Measurements from ENCODE around the gene PWWP2B. TPM values are rescaled to one million over a fixed set of nuclear protein-coding genes. Genes with fewer than 3 reads are reported as not detected.
"Not testable (repeated sequence)": the region's sequence is repeated elsewhere in the genome, so short reads cannot be mapped to it uniquely, and the experiment has no call there.

PWWP2B gene
- total RNA-seq, 2 experiments from 2014 or later = 16.6 to 17.1 TPM

GRCh38 chr10:132379026-132379425 lies 18.0 kb upstream of the PWWP2B start:
- ATAC-seq (ENCODE audit: low read depth); H3K27ac Mint-ChIP-seq; POLR2A ChIA-PET; DNase-seq; H3K27me3 Mint-ChIP-seq; H3K4me3 Mint-ChIP-seq; H3K36me3 Mint-ChIP-seq; H3K9me3 Mint-ChIP-seq: not testable (repeated sequence)
- H3K4me1 Mint-ChIP-seq = peaks cover 15% of the 10 kb centered on the region

GRCh38 chr10:132380986-132381385 lies 16.0 kb upstream of the PWWP2B start:
- ATAC-seq (ENCODE audit: low read depth); H3K27me3 Mint-ChIP-seq; POLR2A ChIA-PET; H3K36me3 Mint-ChIP-seq; H3K27ac Mint-ChIP-seq; DNase-seq; H3K4me3 Mint-ChIP-seq; H3K9me3 Mint-ChIP-seq: not testable (repeated sequence)
- H3K4me1 Mint-ChIP-seq = peaks cover 15% of the 10 kb centered on the region

GRCh38 chr10:132381741-132382140 lies 15.3 kb upstream of the PWWP2B start:
- Mint-ChIP-seq H3K9me3 (no peaks in the 10 kb centered on the region), H3K27ac (no peak overlapping the region), H3K36me3 (peaks cover 1% of the 10 kb centered on the region), H3K4me1 (peaks cover 15% of the 10 kb centered on the region), H3K4me3 (no peak overlapping the region), H3K27me3 (no peaks in the 10 kb centered on the region)
- ATAC-seq (ENCODE audit: low read depth) = no peak
- POLR2A ChIA-PET = interaction anchor here (0.6 to 0.7 kb wide), 2 partner anchors 66 to 134 kb away, joined by 3 read pairs; no protein-coding TSS in a partner anchor
- DNase-seq = no peak

- POLR2A ChIA-PET = interaction anchor here (0.7 kb wide), 1 partner anchor 135 kb away, joined by 3 read pairs; no protein-coding TSS in a partner anchor
Measured at GRCh38 chr10:132382231-132382922, 14.6 kb upstream of the PWWP2B start.

GRCh38 chr10:132383101-132383500 lies 13.9 kb upstream of the PWWP2B start:
- DNase-seq = peak; percentile 19
- no peak for ATAC-seq (ENCODE audit: low read depth)
- POLR2A ChIA-PET = no interaction called here
- peaks cover 18% of the 10 kb centered on the region for H3K4me1 Mint-ChIP-seq
- no peaks in the 10 kb centered on the region for H3K9me3 Mint-ChIP-seq
- no peak overlapping the region for H3K4me3 Mint-ChIP-seq
- H3K27ac Mint-ChIP-seq = no peak overlapping the region
- H3K27me3 Mint-ChIP-seq = no peaks in the 10 kb centered on the region
- peaks cover 1% of the 10 kb centered on the region for H3K36me3 Mint-ChIP-seq

More at GRCh38 chr10:132382231-132382922, 14.6 kb upstream of the PWWP2B start:
- H3K4me3 Mint-ChIP-seq = no peak overlapping the region
- H3K27me3 Mint-ChIP-seq = no peaks in the 10 kb centered on the region
- H3K4me1 Mint-ChIP-seq = peaks cover 15% of the 10 kb centered on the region
- ATAC-seq (ENCODE audit: low read depth) (peak; percentile 53), DNase-seq (peak; percentile 16)
- H3K27ac Mint-ChIP-seq = no peak overlapping the region
- peaks cover 1% of the 10 kb centered on the region for H3K36me3 Mint-ChIP-seq
- no peaks in the 10 kb centered on the region for H3K9me3 Mint-ChIP-seq

- ATAC-seq (ENCODE audit: low read depth) (no peak), DNase-seq (peak; percentile 29)
- POLR2A ChIA-PET = interaction anchor here (1.6 kb wide), 1 partner anchor 63 kb away, joined by 5 read pairs; no protein-coding TSS in a partner anchor
- no peaks in the 10 kb centered on the region for H3K9me3 Mint-ChIP-seq
- peaks cover 18% of the 10 kb centered on the region for H3K4me1 Mint-ChIP-seq
- no peak overlapping the region for H3K4me3 Mint-ChIP-seq
- no peaks in the 10 kb centered on the region for H3K27me3 Mint-ChIP-seq
- peaks cover 1% of the 10 kb centered on the region for H3K36me3 Mint-ChIP-seq
- no peak overlapping the region for H3K27ac Mint-ChIP-seq
Measured at GRCh38 chr10:132383751-132384196, 13.2 kb upstream of the PWWP2B start.

- Mint-ChIP-seq H3K4me3 (no peak overlapping the region), H3K27me3 (no peaks in the 10 kb centered on the region), H3K4me1 (peaks cover 18% of the 10 kb centered on the region), H3K9me3 (no peaks in the 10 kb centered on the region), H3K36me3 (peaks cover 1% of the 10 kb centered on the region), H3K27ac (no peak overlapping the region)
- ATAC-seq (ENCODE audit: low read depth) (no peak), DNase-seq (peak; percentile 24)
- POLR2A ChIA-PET = interaction anchor here (1.6 kb wide), 1 partner anchor 62 kb away, joined by 5 read pairs; no protein-coding TSS in a partner anchor
Measured at GRCh38 chr10:132384618-132385388, 12.2 kb upstream of the PWWP2B start.

- no peaks in the 10 kb centered on the region for H3K27me3 Mint-ChIP-seq
- H3K4me3 Mint-ChIP-seq = no peak overlapping the region
- H3K9me3 Mint-ChIP-seq = no peaks in the 10 kb centered on the region
- ATAC-seq (ENCODE audit: low read depth) = no peak
- H3K27ac Mint-ChIP-seq = no peak overlapping the region
- peaks cover 1% of the 10 kb centered on the region for H3K36me3 Mint-ChIP-seq
- DNase-seq = no peak
- H3K4me1 Mint-ChIP-seq = peaks cover 18% of the 10 kb centered on the region
- POLR2A ChIA-PET = interaction anchor here (1.6 kb wide), 1 partner anchor 62 kb away, joined by 5 read pairs; no protein-coding TSS in a partner anchor
Measured at GRCh38 chr10:132385389-132385667, 11.7 kb upstream of the PWWP2B start.

GRCh38 chr10:132385721-132386418 lies 11.1 kb upstream of the PWWP2B start:
- Mint-ChIP-seq H3K9me3 (no peaks in the 10 kb centered on the region), H3K27me3 (no peaks in the 10 kb centered on the region), H3K36me3 (peaks cover 1% of the 10 kb centered on the region), H3K27ac (peak overlapping the region; percentile 10), H3K4me3 (no peak overlapping the region), H3K4me1 (peaks cover 18% of the 10 kb centered on the region)
- POLR2A ChIA-PET = interaction anchor here (0.9 kb wide), 1 partner anchor 61 kb away, joined by 3 read pairs; no protein-coding TSS in a partner anchor
- DNase-seq (peak; percentile 25), ATAC-seq (ENCODE audit: low read depth) (no peak)

GRCh38 chr10:132386419-132386831 lies 10.6 kb upstream of the PWWP2B start:
- no peaks in the 10 kb centered on the region for H3K27me3 Mint-ChIP-seq
- no peak overlapping the region for H3K4me3 Mint-ChIP-seq
- H3K4me1 Mint-ChIP-seq = peaks cover 17% of the 10 kb centered on the region
- no peak for ATAC-seq (ENCODE audit: low read depth)
- no peaks in the 10 kb centered on the region for H3K9me3 Mint-ChIP-seq
- no peak overlapping the region for H3K27ac Mint-ChIP-seq
- DNase-seq = peak; percentile 33
- peaks cover 1% of the 10 kb centered on the region for H3K36me3 Mint-ChIP-seq
- POLR2A ChIA-PET = interaction anchor here (0.9 kb wide), 1 partner anchor 61 kb away, joined by 3 read pairs; no protein-coding TSS in a partner anchor

- H3K27me3 Mint-ChIP-seq; H3K36me3 Mint-ChIP-seq; H3K4me3 Mint-ChIP-seq; H3K9me3 Mint-ChIP-seq; ATAC-seq (ENCODE audit: low read depth); POLR2A ChIA-PET: not testable (repeated sequence)
- Mint-ChIP-seq H3K27ac (peak overlapping the region; percentile 31), H3K4me1 (peaks cover 13% of the 10 kb centered on the region)
- peak; percentile 28 for DNase-seq
Measured at GRCh38 chr10:132386896-132387295, 10.1 kb upstream of the PWWP2B start.

- Mint-ChIP-seq H3K4me1 (peaks cover 7% of the 10 kb centered on the region), H3K9me3 (peaks cover 7% of the 10 kb centered on the region), H3K27me3 (no peaks in the 10 kb centered on the region), H3K36me3 (peaks cover 7% of the 10 kb centered on the region), H3K27ac (peak overlapping the region; percentile 31), H3K4me3 (peak overlapping the region; percentile 25)
- ATAC-seq (ENCODE audit: low read depth) = peak; percentile 75
- POLR2A ChIA-PET = no interaction called here
- peak; percentile 90 for DNase-seq
Measured at GRCh38 chr10:132387764-132388210, 9.2 kb upstream of the PWWP2B start.

GRCh38 chr10:132388891-132389432 lies 8.0 kb upstream of the PWWP2B start:
- H3K9me3 Mint-ChIP-seq = peaks cover 7% of the 10 kb centered on the region
- H3K27ac Mint-ChIP-seq = no peak overlapping the region
- H3K36me3 Mint-ChIP-seq = peaks cover 7% of the 10 kb centered on the region
- H3K27me3 Mint-ChIP-seq = peaks cover 2% of the 10 kb centered on the region
- ATAC-seq (ENCODE audit: low read depth) = no peak
- no peak overlapping the region for H3K4me3 Mint-ChIP-seq
- POLR2A ChIA-PET = interaction anchor here (4.7 kb wide), 1 partner anchor 58 kb away, joined by 19 read pairs; no protein-coding TSS in a partner anchor
- H3K4me1 Mint-ChIP-seq = peaks cover 5% of the 10 kb centered on the region
- no peak for DNase-seq
